ENCODE results near the gene OR5B21.

DNA sequence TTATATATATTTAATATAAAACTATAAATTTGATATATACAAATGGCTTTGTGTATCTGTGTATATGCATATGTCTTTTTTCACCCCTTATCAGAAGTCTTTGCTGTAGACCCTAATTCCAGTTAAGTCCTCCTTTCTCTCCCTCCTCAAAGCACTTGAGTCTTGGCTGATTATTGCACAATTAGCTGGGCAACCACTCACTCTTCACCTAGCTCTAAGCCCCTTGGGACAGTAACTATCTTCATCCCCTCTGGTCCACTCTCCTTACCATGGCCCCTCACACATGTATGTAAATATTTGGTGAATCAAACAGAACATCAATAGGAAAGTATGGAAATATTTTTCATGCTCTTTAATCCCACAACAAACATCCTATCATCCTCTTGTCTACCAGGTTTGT is 909 bp upstream of the OR5B21 start:
- TF ChIP-seq FOXP2 (optimal IDR thresholded peaks at IDR 0.05; ENCODE audit: borderline replicate concordance, extremely low read depth, extremely low read length, insufficient read depth) (no peak), POLR2AphosphoS5 (IDR thresholded peaks at IDR 0.05; ENCODE audit: low read depth, low read length) (no peak)
- TF ChIP-seq, protein P1, sequence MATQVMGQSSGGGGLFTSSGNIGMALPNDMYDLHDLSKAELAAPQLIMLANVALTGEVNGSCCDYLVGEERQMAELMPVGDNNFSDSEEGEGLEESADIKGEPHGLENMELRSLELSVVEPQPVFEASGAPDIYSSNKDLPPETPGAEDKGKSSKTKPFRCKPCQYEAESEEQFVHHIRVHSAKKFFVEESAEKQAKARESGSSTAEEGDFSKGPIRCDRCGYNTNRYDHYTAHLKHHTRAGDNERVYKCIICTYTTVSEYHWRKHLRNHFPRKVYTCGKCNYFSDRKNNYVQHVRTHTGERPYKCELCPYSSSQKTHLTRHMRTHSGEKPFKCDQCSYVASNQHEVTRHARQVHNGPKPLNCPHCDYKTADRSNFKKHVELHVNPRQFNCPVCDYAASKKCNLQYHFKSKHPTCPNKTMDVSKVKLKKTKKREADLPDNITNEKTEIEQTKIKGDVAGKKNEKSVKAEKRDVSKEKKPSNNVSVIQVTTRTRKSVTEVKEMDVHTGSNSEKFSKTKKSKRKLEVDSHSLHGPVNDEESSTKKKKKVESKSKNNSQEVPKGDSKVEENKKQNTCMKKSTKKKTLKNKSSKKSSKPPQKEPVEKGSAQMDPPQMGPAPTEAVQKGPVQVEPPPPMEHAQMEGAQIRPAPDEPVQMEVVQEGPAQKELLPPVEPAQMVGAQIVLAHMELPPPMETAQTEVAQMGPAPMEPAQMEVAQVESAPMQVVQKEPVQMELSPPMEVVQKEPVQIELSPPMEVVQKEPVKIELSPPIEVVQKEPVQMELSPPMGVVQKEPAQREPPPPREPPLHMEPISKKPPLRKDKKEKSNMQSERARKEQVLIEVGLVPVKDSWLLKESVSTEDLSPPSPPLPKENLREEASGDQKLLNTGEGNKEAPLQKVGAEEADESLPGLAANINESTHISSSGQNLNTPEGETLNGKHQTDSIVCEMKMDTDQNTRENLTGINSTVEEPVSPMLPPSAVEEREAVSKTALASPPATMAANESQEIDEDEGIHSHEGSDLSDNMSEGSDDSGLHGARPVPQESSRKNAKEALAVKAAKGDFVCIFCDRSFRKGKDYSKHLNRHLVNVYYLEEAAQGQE (IDR thresholded peaks at IDR 0.05; ENCODE audit: insufficient read depth in 1 of 2, low read depth in 2 of 2, low read length in 2 of 2) = no peak
